KMS-11 (cell line): ENCODE results near the gene LDB2.

Experiments
- H2AFZ ChIP-seq: fragments of 200-600 bp; sonication (generic); 2 replicates; pipeline ENCODE4 v1.6.1; 2016; ENCODE audit warnings: antibody characterized with exemption, mixed run types, low read depth
- H3K27ac ChIP-seq: fragments of 200-600 bp; sonication (generic); 2 replicates; pipeline ENCODE4 v1.6.1; 2016; ENCODE audit warnings: mild to moderate bottlenecking, mixed run types
- H3K27me3 ChIP-seq: fragments of 200-600 bp; sonication (generic); 2 replicates; pipeline ENCODE4 v1.6.1; 2017; ENCODE audit warnings: mild to moderate bottlenecking, low read depth, mixed run types, moderate library complexity; ENCODE audit not compliant: insufficient read depth
- H3K36me3 ChIP-seq: fragments of 200-600 bp; sonication (generic); 2 replicates; pipeline ENCODE4 v1.6.1; 2017; ENCODE audit warnings: mild to moderate bottlenecking, mixed run types; ENCODE audit not compliant: insufficient read depth
- H3K4me1 ChIP-seq: fragments of 200-600 bp; sonication (generic); 2 replicates; pipeline ENCODE4 v1.6.1; 2016; ENCODE audit warnings: mild to moderate bottlenecking, low read depth, mixed run types; ENCODE audit not compliant: poor library complexity, severe bottlenecking
- H3K4me2 ChIP-seq: fragments of 200-600 bp; sonication (generic); 2 replicates; pipeline ENCODE4 v1.7.0; 2016; ENCODE audit warnings: mild to moderate bottlenecking, mixed run types
- H3K4me3 ChIP-seq: fragments of 200-600 bp; sonication (generic); IDR thresholded peaks from 2 replicates; pipeline ENCODE4 v1.6.1; 2017; ENCODE audit warnings: low read depth, low read length, mixed read lengths; ENCODE audit not compliant: insufficient read depth
- H3K79me2 ChIP-seq: fragments of 200-600 bp; sonication (generic); 2 replicates; pipeline ENCODE4 v1.6.1; 2016; ENCODE audit warnings: low read depth, mixed run types; ENCODE audit not compliant: insufficient read depth
- H3K9ac ChIP-seq: fragments of 200-600 bp; sonication (generic); 2 replicates; pipeline ENCODE4 v1.6.1; 2016; ENCODE audit warnings: mild to moderate bottlenecking, mixed run types
- H4K20me1 ChIP-seq: fragments of 200-600 bp; sonication (generic); 2 replicates; pipeline ENCODE4 v1.6.1; 2016; ENCODE audit warnings: mild to moderate bottlenecking, mixed run types; ENCODE audit not compliant: insufficient read depth
- CTCF ChIP-seq: fragments of 200-600 bp; sonication (generic); conservative IDR thresholded peaks from 2 replicates; pipeline ENCODE4 v1.6.1; 2017; ENCODE audit warnings: low read depth, mild to moderate bottlenecking, antibody characterized with exemption, low read length, moderate library complexity, mixed read lengths

The LDB2 gene

GRCh38 chr4:16750882-16751642 lies 147.4 kb downstream of the LDB2 start:
- Histone ChIP-seq H4K20me1 (no peaks in the 10 kb centered on the region), H3K4me2 (no peak overlapping the region), H2AFZ (no peak overlapping the region), H3K4me1 (no peaks in the 10 kb centered on the region), H3K79me2 (no peaks in the 10 kb centered on the region), H3K27me3 (no peaks in the 10 kb centered on the region), H3K9ac (no peak overlapping the region), H3K4me3 (no peak overlapping the region), H3K27ac (no peak overlapping the region), H3K36me3 (no peaks in the 10 kb centered on the region)
- TF ChIP-seq CTCF, result no peak

- Histone ChIP-seq H3K79me2 (no peaks in the 10 kb centered on the region), H2AFZ (no peak overlapping the region), H3K4me1 (no peaks in the 10 kb centered on the region), H3K36me3 (no peaks in the 10 kb centered on the region), H3K4me2 (no peak overlapping the region), H3K4me3 (no peak overlapping the region), H4K20me1 (no peaks in the 10 kb centered on the region), H3K9ac (no peak overlapping the region), H3K27me3 (no peaks in the 10 kb centered on the region), H3K27ac (no peak overlapping the region)
- TF ChIP-seq CTCF, result no peak
Measured at GRCh38 chr4:16750216-16750615, 148.2 kb downstream of the LDB2 start.

DNA sequence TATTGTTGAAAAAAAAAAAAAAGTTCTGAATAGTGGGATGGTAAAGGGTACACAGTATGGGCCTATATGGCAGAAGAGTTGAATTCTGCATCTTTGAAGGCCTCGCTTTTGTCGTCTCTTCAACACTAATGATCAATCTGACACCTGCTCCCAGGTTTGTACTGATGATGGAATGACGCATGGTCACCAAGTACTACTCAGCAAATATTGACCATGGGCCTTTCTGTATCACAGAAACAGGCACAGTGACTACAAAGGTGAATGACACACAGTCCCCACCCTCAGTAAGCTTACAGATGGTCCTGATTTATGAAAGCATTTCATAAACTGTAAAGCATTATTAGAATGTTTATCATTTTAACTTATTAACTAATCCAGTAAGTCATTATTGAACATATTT lies 152.6 kb downstream of the LDB2 start:
- Histone ChIP-seq H4K20me1 (no peaks in the 10 kb centered on the region), H3K9ac (no peak overlapping the region), H3K4me2 (no peak overlapping the region), H2AFZ (no peak overlapping the region), H3K36me3 (no peaks in the 10 kb centered on the region), H3K27me3 (no peaks in the 10 kb centered on the region), H3K4me3 (no peak overlapping the region), H3K79me2 (no peaks in the 10 kb centered on the region), H3K4me1 (no peaks in the 10 kb centered on the region), H3K27ac (no peak overlapping the region)
- no peak for TF ChIP-seq CTCF

GRCh38 chr4:16745009-16745635 lies 153.3 kb downstream of the LDB2 start:
- TF ChIP-seq CTCF, result no peak
- H3K27ac ChIP-seq, result no peak overlapping the region
- no peaks in the 10 kb centered on the region for H3K36me3 ChIP-seq
- H3K4me2 ChIP-seq, result no peak overlapping the region
- H3K4me1 ChIP-seq, result no peaks in the 10 kb centered on the region
- no peak overlapping the region for H3K4me3 ChIP-seq
- H3K9ac ChIP-seq, result no peak overlapping the region
- no peak overlapping the region for H2AFZ ChIP-seq
- H3K27me3 ChIP-seq, result no peaks in the 10 kb centered on the region
- no peaks in the 10 kb centered on the region for H3K79me2 ChIP-seq
- no peaks in the 10 kb centered on the region for H4K20me1 ChIP-seq
